WTC11 (cell line): ENCODE results near the gene PCNX1.

Experiments used
- AFF4 ChIP-seq: sonication (generic); formaldehyde crosslinking; IDR thresholded peaks from 2 replicates; pipeline ENCODE4 v1.8.1; 2023; ENCODE audit warnings: mild to moderate bottlenecking, missing genetic modification reagents, borderline replicate concordance
- ATF2 ChIP-seq: sonication (generic); formaldehyde crosslinking; IDR thresholded peaks from 2 replicates; pipeline ENCODE4 v1.8.1; 2022; ENCODE audit warnings: low read depth, missing genetic modification reagents, borderline replicate concordance
- CBFB ChIP-seq: sonication (generic); formaldehyde crosslinking; IDR thresholded peaks from 2 replicates; pipeline ENCODE4 v1.8.1; 2022; ENCODE audit warnings: mild to moderate bottlenecking, low read depth, missing genetic modification reagents
- CTCF ChIP-seq: fragments of 200-600 bp; IDR thresholded peaks from 2 replicates; pipeline ENCODE4 v1.8.0; 2022; ENCODE audit warnings: antibody characterized with exemption
- E2F5 ChIP-seq: sonication (generic); formaldehyde crosslinking; IDR thresholded peaks from 2 replicates; pipeline ENCODE4 v1.8.1; 2022; ENCODE audit warnings: mild to moderate bottlenecking, moderate library complexity, missing genetic modification reagents
- ELF4 ChIP-seq: sonication (generic); formaldehyde crosslinking; IDR thresholded peaks from 2 replicates; pipeline ENCODE4 v1.8.1; 2022; ENCODE audit warnings: low read depth, mild to moderate bottlenecking, moderate library complexity, missing genetic modification reagents
- HMGXB4 ChIP-seq: sonication (generic); formaldehyde crosslinking; IDR thresholded peaks from 2 replicates; pipeline ENCODE4 v1.8.1; 2023; ENCODE audit warnings: mild to moderate bottlenecking, moderate library complexity, missing genetic modification reagents
- IRF2 ChIP-seq: sonication (generic); formaldehyde crosslinking; IDR thresholded peaks from 2 replicates; pipeline ENCODE4 v1.8.0; 2022; ENCODE audit warnings: low read depth, missing genetic modification reagents, borderline replicate concordance
- MAX ChIP-seq: sonication (generic); formaldehyde crosslinking; IDR thresholded peaks from 2 replicates; pipeline ENCODE4 v1.8.0; 2022; ENCODE audit warnings: mild to moderate bottlenecking, missing genetic modification reagents
- MYBL2 ChIP-seq: sonication (generic); formaldehyde crosslinking; IDR thresholded peaks from 2 replicates; pipeline ENCODE4 v1.8.1; 2023; ENCODE audit warnings: mild to moderate bottlenecking, moderate library complexity, missing genetic modification reagents
- NR3C1 ChIP-seq: sonication (generic); formaldehyde crosslinking; conservative IDR thresholded peaks from 2 replicates; pipeline ENCODE4 v1.8.1; 2023; ENCODE audit warnings: low read depth, mild to moderate bottlenecking, missing genetic modification reagents
- TEAD4 ChIP-seq: sonication (generic); formaldehyde crosslinking; IDR thresholded peaks from 2 replicates; pipeline ENCODE4 v1.8.0; 2022; ENCODE audit warnings: mild to moderate bottlenecking, missing genetic modification reagents
- USF2 ChIP-seq: sonication (generic); formaldehyde crosslinking; IDR thresholded peaks from 2 replicates; pipeline ENCODE4 v1.8.1; 2023; ENCODE audit warnings: mild to moderate bottlenecking, missing genetic modification reagents, moderate library complexity

- TF ChIP-seq AFF4 (no peak), CTCF (no peak), MYBL2 (no peak), NR3C1 (CRISPR knock-in tag) (no peak), ATF2 (CRISPR knock-in tag) (no peak), USF2 (no peak), CBFB (CRISPR knock-in tag) (no peak), TEAD4 (no peak), E2F5 (CRISPR knock-in tag) (no peak), IRF2 (no peak), MAX (CRISPR knock-in tag) (no peak), ELF4 (CRISPR knock-in tag) (no peak), HMGXB4 (CRISPR knock-in tag) (no peak)
These were observed 9.5 kb downstream of the PCNX1 start for GRCh38 chr14:70916799-70917198.
